NT2/D1 (cell line): Measurements from ENCODE around the gene METRNL.

Experiments used
- DNase-seq: peaks from one replicate; pipeline ENCODE4 v3.0.0-alpha.2; 2011; ENCODE audit warnings: low read depth, low spot score
- H3K27me3 ChIP-seq: 2 replicates; pipeline ENCODE4 v1.6.0; 2011; ENCODE audit warnings: mild to moderate bottlenecking; ENCODE audit not compliant: insufficient read length, insufficient read depth
- H3K36me3 ChIP-seq: 2 replicates; pipeline ENCODE4 v1.6.1; 2011; ENCODE audit warnings: mild to moderate bottlenecking, low read length, mixed read lengths; ENCODE audit not compliant: insufficient read depth, insufficient read length
- H3K4me1 ChIP-seq: 2 replicates; pipeline ENCODE4 v1.5.1; 2011; ENCODE audit not compliant: insufficient read depth, insufficient read length
- H3K4me3 ChIP-seq: 2 replicates; pipeline ENCODE4 v1.5.1; 2011; ENCODE audit warnings: low read depth; ENCODE audit not compliant: insufficient read length
- H3K9ac ChIP-seq: 2 replicates; pipeline ENCODE4 v1.6.0; 2011; ENCODE audit warnings: low read depth; ENCODE audit not compliant: insufficient read length
- H3K9me3 ChIP-seq: 2 replicates; pipeline ENCODE4 v1.5.1; 2011; ENCODE audit warnings: mild to moderate bottlenecking, low read length; ENCODE audit not compliant: insufficient read depth
- SUZ12 ChIP-seq: IDR thresholded peaks from 2 replicates; pipeline ENCODE4 v1.6.1; 2011; ENCODE audit not compliant: insufficient read length, insufficient read depth; ENCODE audit errors: extremely low read depth
- YY1 ChIP-seq: IDR thresholded peaks from 2 replicates; pipeline ENCODE4 v1.6.1; 2011; ENCODE audit not compliant: insufficient read length, insufficient read depth
- ZNF274 ChIP-seq: IDR thresholded peaks from 2 replicates; pipeline ENCODE4 v1.6.1; 2011; ENCODE audit warnings: mild to moderate bottlenecking, low read depth, low read length

Gene METRNL

DNA sequence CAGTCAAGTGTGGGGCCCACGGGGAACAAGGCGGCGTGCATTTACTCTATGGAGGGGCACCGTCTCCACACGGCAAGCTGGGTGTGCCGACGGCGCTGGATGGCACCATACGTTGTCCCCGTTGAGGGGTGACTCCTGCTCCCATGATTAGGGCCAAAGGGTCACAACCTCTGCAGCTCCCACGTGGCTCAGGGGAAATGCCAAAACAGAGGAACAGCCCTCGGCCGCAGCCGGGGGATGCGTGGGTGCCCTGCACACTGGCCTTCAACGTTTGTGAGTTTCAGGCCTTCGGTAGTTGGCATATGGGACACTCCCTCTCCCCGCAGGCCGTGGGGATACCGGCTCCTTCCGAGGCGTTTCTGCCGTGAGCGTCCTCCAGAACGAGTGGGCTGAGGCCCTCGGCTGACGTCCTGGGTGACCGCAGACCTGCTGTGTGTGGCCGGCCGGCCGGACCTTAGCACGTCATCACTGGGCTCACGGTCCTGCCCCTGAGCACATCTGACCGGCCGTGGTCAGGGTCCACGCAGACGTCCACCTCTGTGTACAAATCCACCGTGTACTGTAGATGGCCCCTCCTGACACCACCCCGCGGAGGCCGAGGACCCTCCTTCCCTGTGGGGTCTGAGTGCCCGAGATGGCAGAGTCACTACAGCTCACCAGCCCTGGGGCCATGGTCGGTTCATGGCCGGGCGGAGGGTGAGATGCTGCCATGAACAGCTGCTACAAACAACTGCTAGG is 4.8 kb upstream of the METRNL start:
- Histone ChIP-seq H3K9me3 (no peaks in the 10 kb centered on the region; the same call in 1 of the 2 replicates), H3K4me3 (no peak overlapping the region), H3K36me3 (no peaks in the 10 kb centered on the region), H3K4me1 (peaks cover 10% of the 10 kb centered on the region), H3K9ac (no peak overlapping the region), H3K27me3 (peaks cover 37% of the 10 kb centered on the region)
- TF ChIP-seq YY1 (no peak), ZNF274 (no peak), SUZ12 (no peak)
- DNase-seq: no peak

DNA sequence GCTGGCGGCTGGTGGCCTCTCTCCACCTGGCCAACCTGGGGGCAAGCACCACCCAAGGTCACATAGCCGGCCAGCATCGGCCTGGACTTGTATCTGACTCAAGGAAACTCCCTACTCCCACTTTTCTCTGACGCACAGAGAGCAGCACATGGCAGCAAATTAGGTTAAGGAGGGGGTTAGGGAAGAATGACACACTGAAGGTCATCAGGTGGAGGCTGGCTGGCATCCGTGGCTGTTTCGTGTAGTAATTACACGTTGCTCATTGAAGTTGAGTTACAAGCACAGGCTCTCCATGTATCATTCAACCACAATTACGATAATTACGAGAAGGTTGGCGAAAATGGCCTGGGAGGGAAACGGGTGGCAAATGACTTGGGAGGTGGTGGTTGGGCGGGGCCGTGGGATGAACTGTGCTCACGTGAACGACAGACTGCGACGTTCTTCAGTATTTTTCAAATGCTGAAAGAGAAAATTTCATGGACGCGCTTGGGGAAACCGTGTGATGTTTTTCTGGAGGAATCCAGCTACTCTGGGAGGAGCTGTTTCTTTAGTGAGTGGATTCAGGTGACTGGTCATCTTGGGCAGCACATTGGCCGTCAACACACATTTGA is 4.0 kb upstream of the METRNL start:
- no peak for DNase-seq
- no peak overlapping the region for H3K9ac ChIP-seq
- no peaks in the 10 kb centered on the region; the same call in 1 of the 2 replicates for H3K9me3 ChIP-seq
- H3K4me3 ChIP-seq: no peak overlapping the region
- TF ChIP-seq ZNF274 (no peak), SUZ12 (no peak), YY1 (no peak)
- H3K4me1 ChIP-seq: peaks cover 10% of the 10 kb centered on the region
- H3K36me3 ChIP-seq: no peaks in the 10 kb centered on the region
- H3K27me3 ChIP-seq: peaks cover 37% of the 10 kb centered on the region

DNA sequence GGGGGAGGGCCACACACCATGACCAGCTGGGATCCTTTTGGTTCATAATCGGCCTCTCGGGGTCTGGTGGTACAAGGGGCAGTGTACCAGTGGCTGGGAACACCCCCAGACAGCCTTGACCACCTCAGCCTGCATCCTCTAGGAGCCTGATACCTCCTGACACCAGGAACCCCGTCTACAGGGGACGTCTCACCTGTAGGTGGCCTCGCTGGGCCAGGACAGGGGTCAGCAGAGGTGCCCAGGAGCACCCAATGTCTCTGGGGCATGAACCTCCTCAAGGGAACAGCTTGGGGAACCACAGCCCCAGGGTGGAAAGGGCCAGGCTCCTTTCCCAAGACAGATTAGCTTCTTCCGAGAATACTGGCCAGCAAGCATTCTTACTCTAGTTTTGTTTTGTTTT is 2.5 kb upstream of the METRNL start:
- Histone ChIP-seq H3K4me3 (no peak overlapping the region), H3K36me3 (peaks cover 7% of the 10 kb centered on the region), H3K4me1 (peaks cover 10% of the 10 kb centered on the region), H3K27me3 (peaks cover 48% of the 10 kb centered on the region), H3K9ac (no peak overlapping the region), H3K9me3 (no peaks in the 10 kb centered on the region; the same call in 1 of the 2 replicates)
- DNase-seq: no peak
- no peak for TF ChIP-seq YY1
- no peak for TF ChIP-seq SUZ12
- TF ChIP-seq ZNF274: no peak

DNA sequence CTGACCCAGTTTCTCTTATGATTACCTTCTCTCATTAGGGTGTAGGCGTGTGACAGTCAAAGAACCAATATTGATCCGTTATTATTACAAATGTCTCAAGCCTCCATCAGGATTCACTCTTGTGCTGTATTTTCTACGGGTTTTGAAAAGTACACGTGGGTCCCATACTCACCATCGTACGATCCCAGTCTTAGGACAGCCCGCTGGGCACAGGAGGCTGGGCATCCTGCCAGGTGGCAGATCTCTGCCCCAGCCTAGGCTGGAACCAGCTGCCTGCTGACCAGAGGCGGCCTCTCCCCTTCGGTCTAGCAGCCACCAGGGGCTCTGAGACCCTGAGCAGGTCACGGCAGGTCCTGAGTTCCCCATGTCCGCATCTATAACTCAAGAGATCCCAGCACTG is 2.0 kb upstream of the METRNL start:
- Histone ChIP-seq H3K27me3 (peaks cover 53% of the 10 kb centered on the region), H3K4me3 (no peak overlapping the region), H3K4me1 (peaks cover 10% of the 10 kb centered on the region), H3K9ac (no peak overlapping the region), H3K9me3 (no peaks in the 10 kb centered on the region; the same call in 1 of the 2 replicates), H3K36me3 (peaks cover 11% of the 10 kb centered on the region)
- TF ChIP-seq ZNF274 (no peak), SUZ12 (no peak), YY1 (no peak)
- no peak for DNase-seq

DNA sequence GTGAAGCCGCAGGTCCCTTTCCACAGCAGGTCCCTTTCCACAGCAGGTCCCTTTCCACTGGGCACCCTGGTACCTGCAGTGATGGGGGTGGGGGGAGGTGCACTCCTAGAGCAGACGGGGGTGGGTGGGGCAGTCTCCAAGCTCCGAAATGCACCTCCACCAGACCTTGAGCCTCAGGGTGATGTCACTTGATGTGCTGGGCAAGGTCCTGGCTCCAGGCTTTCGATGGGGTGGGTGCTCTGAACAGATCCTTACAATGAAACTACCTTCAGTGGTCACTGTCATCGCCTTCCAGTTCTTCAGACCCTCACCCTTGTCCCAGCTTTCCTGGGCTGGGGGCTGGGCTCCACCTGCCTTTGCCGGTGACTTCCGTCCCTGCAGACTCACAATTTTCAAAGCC is 1.5 kb upstream of the METRNL start:
- H3K9ac ChIP-seq: no peak overlapping the region
- peaks cover 53% of the 10 kb centered on the region for H3K27me3 ChIP-seq
- DNase-seq: no peak
- peaks cover 12% of the 10 kb centered on the region for H3K4me1 ChIP-seq
- peaks cover 11% of the 10 kb centered on the region for H3K36me3 ChIP-seq
- no peaks in the 10 kb centered on the region; the same call in 1 of the 2 replicates for H3K9me3 ChIP-seq
- no peak for TF ChIP-seq ZNF274
- no peak for TF ChIP-seq SUZ12
- TF ChIP-seq YY1: no peak
- peak overlapping the region; percentile 51 for H3K4me3 ChIP-seq

DNA sequence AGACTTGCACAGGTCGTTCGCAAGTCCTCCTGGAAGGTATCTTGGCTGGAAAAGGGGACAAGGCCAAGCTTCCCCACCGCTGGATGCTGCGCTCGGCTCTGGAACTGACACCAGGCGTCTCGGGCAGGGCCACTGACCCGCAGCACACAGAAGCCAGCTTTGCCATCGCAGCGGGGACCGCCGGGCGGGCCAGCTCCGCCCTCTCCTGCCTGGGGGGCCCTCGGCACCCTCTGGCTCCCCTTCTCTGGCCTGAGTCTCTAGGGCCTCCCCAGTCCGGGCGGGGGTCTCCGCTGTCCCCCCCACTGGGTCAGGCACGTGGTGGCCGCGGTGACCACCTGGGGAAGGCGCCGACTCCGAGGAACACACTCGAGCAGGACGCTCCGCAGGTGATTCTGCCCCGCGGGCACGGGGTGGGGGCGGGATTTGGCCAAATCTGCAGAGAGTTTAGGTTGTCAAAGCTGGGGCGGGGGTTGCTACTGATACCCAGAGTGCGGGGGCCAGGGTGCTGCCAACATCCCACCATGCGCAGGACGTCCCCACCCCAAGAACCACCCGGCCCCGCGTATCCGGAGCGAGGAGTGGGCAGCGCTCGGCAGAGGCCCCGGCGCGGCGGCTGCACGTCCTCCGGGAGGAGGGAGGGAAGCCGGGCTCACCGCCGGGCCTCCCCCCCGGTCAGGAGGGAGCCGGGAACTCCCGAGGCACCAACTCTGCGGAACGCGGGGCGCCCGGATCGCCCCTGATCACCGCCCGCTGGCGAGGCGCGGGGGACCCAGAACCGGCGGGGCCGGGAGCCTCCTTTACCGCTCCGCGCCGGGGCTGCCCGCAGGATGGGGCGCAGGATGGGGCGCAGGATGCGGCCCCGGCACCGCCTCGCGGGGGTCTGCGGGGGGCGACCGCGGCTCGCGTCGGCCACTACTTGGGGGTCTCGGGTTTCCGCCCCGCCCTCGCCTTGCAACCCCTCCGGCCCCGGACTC is 744 bp upstream of the METRNL start:
- H3K36me3 ChIP-seq: peaks cover 11% of the 10 kb centered on the region
- H3K27me3 ChIP-seq: peaks cover 53% of the 10 kb centered on the region
- H3K9me3 ChIP-seq: no peaks in the 10 kb centered on the region; the same call in 1 of the 2 replicates
- H3K4me1 ChIP-seq: peaks cover 19% of the 10 kb centered on the region
- H3K4me3 ChIP-seq: peak overlapping the region; percentile 51
- DNase-seq: no peak
- TF ChIP-seq SUZ12 (no peak), YY1 (no peak), ZNF274 (no peak)
- peak overlapping the region; percentile 79 for H3K9ac ChIP-seq
